GM13977 (cell line): Measurements from ENCODE around the gene TRPM6.

Experiments used
- DNase-seq: peaks from one replicate; pipeline ENCODE4 v3.0.0; 2012; ENCODE audit warnings: low spot score
- in situ Hi-C: fragments of 300-500 bp; cut with MboI; formaldehyde crosslinking; loops from one replicate; pipeline ENCODE4 v1.12.0; 2022; ENCODE audit warnings: low sequenced_read_pairs, low pct_unique_long_range_greater_than_20kb, mixed read lengths, inconsistent platforms; ENCODE audit not compliant: unreplicated experiment
- TF ChIP-seq, protein P1 (sequence below): IDR thresholded peaks from 2 replicates; pipeline ENCODE4 v1.5.1; 2012; ENCODE audit warnings: mild to moderate bottlenecking, control low read depth; ENCODE audit not compliant: insufficient read depth; ENCODE audit errors: extremely low read depth, missing control alignments

Gene TRPM6

DNA sequence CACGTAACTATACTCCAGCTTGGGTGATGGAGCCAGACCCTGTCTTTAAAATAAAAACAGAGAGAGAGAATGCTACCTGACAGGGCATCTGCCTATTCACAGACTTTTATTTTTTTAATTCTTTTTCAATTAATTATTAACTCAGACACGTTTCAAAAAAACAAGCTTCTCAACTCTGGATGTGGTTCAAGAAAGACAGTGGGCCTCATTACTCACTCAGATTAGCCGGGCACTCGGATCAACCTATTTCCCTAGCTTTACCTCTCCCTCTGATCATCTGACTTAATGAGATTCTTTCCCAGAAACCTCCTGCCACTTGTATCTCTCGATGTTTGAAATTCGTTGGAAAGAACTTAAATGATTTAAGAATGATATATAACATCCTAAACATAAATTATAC lies 134.1 kb downstream of the TRPM6 start:
- in situ Hi-C loops = no loop called here
- TF ChIP-seq, protein P1, sequence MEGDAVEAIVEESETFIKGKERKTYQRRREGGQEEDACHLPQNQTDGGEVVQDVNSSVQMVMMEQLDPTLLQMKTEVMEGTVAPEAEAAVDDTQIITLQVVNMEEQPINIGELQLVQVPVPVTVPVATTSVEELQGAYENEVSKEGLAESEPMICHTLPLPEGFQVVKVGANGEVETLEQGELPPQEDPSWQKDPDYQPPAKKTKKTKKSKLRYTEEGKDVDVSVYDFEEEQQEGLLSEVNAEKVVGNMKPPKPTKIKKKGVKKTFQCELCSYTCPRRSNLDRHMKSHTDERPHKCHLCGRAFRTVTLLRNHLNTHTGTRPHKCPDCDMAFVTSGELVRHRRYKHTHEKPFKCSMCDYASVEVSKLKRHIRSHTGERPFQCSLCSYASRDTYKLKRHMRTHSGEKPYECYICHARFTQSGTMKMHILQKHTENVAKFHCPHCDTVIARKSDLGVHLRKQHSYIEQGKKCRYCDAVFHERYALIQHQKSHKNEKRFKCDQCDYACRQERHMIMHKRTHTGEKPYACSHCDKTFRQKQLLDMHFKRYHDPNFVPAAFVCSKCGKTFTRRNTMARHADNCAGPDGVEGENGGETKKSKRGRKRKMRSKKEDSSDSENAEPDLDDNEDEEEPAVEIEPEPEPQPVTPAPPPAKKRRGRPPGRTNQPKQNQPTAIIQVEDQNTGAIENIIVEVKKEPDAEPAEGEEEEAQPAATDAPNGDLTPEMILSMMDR = no peak
- DNase-seq = no peak

GRCh38 chr9:74748966-74749365 lies 138.8 kb downstream of the TRPM6 start:
- in situ Hi-C loops = no loop called here
- TF ChIP-seq, protein P1 = no peak
- DNase-seq = no peak

DNA sequence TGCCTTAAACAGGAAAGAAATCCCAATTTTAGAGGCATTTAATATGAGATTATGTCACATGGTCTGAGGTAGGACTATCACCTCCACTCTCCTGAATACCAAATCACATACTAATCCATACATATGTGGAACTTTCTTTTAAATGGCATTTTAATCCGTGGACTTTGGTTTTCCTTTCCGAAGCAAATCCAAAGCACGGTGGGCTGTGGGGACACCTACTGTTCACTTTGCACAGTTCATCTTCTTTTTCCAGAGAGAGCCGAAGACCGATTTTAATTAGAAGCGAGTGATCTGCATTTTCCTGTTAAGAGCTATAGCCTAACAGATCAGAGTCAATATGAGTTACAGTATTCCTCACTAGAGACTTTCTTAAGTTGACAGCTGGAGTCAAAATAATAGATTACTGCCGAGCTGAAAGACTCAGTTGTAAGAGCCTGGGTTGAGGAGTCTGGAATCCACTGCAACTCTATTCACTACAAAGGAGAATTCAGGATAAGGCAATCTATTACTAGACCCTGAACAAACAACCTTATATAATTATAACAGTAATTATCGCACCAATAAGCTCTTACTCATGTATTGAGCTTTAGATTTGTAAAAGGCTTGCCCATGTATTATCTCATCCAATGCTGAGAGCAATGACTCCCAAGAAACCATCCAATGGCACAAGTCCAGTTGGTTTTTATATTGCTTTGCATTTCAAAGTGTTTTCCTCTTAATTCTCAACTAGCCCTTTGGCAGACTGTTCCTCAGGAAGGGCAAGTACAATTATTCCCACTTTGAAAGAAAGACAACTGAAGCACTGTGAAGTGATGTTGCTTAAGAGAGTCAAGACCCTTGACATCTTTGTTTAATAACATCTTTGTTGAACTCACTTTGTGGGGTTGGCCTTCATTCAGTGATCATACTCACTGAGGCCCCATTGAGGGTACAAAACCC lies 144.7 kb downstream of the TRPM6 start:
- TF ChIP-seq, protein P1 = peak; percentile 59
- in situ Hi-C loops = no loop called here
- DNase-seq = no peak

GRCh38 chr9:74742191-74742790 lies 145.4 kb downstream of the TRPM6 start:
- TF ChIP-seq, protein P1 = no peak
- in situ Hi-C loops = no loop called here
- no peak for DNase-seq

DNA sequence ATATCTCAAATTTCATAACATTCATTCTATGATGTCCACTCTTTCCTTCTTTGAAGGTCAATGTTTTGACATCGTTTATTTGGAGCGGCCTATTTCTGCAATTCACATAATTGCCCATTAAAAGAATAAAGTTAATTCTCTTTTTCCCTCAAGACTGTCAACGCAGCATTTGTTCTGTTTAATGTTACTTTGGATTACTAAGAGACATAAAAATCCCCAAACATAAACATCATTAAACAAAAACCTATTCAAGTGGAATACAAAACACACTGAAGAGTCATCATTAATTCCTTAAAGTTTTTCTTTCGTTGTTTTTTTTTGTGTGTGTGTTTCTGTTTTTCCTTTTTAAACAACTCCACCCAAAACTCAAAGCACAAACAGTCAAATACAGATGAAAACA lies 151.1 kb downstream of the TRPM6 start:
- no peak for DNase-seq
- in situ Hi-C loops = no loop called here
- TF ChIP-seq, protein P1 = no peak

DNA sequence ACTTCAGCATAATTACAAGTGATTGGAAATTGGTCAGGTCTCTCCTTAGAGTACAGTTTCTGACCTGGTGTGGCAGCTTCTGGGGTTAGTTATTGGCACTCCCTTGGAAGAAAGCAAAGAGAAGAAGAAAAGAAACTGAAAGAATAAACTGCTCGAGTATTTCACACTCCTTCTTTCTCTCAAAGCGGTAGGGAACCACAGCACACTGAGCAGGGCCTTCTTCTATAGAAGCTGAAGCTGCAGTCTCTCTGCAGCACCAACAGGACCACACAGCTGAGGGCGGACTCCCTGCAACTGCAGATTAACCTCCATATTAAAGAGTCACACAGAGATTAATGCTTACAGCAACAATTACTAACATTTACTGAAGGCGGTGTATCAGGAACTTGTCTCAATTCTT lies 152.0 kb downstream of the TRPM6 start:
- TF ChIP-seq, protein P1 = no peak
- in situ Hi-C loops = no loop called here
- DNase-seq = no peak
